HG03521 (cell line): ENCODE results near the gene PLCB1.
"Not testable (repeated sequence)": the region's sequence is repeated elsewhere in the genome, so short reads cannot be mapped to it uniquely, and the experiment has no call there.

Experiments
- ATAC-seq: cut with Tn5 transposase; IDR thresholded peaks from one replicate; pipeline ENCODE4 v1.9.1; 2021; ENCODE audit warnings: mild to moderate bottlenecking, moderate library complexity; ENCODE audit not compliant: unreplicated experiment

Gene PLCB1

DNA sequence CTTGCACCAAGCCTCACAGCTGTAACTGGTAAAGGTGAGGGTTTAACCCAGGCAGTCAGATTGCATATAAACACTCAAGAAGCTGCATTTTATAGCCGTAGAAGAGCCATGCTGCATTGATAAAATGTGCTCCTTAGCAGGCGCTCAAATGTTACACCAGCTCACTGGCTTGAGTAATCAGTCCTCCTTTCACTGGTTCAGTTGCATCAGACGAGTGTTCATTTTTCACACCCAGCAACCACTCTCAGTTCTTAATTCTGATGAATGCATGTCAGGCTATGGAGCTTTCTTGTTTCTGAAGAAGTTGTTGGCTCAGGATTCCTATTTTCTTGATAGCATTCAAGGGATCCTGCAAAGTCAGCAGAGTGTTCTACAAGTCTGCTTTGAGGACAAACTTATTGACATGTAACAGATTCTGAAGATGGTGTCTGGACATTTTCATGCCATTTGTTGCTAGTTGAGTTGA lies 198.3 kb downstream of the PLCB1 start:
- ATAC-seq = no peak

DNA sequence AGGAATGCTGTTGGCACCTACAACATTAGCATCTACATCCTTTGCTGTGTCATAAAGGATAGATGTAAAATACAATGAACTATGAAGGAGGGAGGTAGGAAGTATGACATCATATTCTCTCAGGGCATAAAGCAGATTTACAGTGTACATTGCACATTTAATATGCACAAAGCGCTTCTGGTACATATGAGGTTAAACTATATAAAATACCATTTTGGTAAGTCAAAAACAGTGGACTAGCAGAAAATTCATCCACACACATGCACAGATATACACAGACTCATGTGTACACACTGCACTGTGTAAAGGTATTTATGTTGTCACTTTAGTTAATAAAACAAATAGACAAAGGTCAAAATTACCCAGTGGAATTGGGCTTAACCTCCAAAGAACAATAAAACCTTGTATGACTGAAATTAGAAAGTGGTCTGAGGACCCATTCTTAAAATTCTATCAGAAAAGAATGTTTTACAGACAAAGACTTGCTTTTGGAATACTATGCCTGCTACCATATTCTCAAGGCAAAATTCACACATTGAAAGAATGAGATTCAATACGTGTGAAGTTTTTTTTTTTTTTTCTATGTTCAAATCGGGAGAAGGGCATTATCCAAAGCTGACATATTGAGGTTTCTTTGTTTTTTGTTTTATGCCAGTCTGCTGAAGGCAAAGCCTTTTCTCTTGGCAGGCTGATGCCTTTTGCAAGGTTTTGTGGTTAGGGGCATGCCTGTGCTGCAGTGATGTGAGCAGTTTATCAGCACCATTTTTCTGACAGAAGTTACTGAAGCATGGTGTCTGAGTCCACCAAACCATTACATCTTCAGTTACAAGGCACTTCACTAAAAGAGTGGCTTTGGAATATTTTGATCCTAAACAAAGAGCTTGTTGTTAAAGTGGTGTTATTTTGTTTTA lies 199.0 kb downstream of the PLCB1 start:
- ATAC-seq = no peak

GRCh38 chr20:8331740-8332412 lies 199.8 kb downstream of the PLCB1 start:
- no peak for ATAC-seq

GRCh38 chr20:8334641-8335040 lies 202.6 kb downstream of the PLCB1 start:
- ATAC-seq = no peak

DNA sequence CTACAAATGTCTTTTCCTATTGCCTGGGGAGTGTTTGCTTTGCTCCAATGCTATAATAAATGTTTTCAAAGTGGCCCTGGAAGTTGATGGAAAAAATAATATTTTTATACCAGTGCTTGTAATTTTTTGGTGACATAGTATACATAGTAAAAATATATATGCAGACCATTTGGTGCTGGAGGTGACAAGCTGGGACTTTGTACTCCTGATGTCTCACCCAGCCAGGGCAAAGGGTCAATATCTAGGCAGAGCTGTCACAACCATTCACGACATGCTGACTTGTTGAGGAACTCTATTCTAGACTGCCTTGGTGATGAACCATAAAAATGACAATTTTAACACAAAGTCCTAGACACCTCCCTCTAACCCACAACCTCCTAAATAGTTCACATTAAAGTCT lies 203.0 kb downstream of the PLCB1 start:
- ATAC-seq = no peak

DNA sequence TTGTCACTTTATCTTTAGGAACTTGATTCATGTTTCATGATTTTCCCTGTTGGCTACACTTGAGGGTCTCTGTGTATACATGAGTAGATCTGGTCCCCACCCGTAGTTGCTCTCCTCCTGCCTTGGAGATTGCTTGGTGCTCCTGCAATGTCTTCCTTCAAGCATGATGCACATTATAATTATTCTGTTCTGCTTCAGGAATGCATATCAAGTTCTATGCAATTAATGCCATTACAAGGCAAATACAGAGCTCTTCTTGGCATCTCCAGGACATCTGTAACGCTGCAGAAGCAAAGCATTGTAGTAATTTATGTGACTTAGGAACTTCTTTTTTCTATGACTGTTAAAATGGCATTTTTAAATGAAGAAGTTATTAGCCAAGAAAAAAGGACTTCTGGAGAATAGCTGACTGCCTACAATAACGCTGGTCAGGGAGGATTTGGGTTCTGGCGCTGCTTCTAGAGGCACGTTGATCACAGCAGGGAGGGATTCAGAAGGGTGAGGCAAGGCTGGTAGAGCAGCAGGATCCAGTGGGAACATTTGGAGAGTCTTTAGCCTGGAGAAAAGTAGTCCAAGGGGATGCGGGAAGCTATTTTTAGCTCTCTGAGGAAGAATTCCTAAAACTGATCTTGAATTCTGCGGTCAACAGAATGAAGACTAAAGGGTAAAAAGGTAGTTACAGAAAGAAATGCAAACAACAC lies 203.6 kb downstream of the PLCB1 start:
- no peak for ATAC-seq

DNA sequence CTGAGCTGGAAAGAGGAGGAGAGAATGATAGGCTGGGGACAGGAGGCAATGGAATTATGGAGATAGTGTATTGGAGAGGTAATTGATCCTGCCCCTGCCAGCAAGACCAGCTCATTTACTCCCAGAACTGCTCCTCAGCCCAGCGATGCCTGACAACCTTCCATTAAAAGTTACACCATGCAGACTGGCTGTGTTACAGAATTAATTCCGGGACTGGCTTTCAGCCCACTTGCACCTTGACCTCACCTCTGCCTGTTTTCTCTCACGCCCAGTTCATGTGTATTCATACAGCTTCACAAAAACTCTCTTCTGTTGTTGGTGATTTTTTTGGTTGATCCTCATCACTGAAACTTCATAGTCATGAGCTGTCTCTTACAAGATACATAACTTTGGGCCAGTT lies 207.3 kb downstream of the PLCB1 start:
- ATAC-seq = no peak

- no peak for ATAC-seq
Measured at GRCh38 chr20:8342391-8342790, 210.3 kb downstream of the PLCB1 start.

- no peak for ATAC-seq
Measured at GRCh38 chr20:8344106-8344505, 212.0 kb downstream of the PLCB1 start.

- no peak for ATAC-seq
Measured at GRCh38 chr20:8344631-8345030, 212.6 kb downstream of the PLCB1 start.

DNA sequence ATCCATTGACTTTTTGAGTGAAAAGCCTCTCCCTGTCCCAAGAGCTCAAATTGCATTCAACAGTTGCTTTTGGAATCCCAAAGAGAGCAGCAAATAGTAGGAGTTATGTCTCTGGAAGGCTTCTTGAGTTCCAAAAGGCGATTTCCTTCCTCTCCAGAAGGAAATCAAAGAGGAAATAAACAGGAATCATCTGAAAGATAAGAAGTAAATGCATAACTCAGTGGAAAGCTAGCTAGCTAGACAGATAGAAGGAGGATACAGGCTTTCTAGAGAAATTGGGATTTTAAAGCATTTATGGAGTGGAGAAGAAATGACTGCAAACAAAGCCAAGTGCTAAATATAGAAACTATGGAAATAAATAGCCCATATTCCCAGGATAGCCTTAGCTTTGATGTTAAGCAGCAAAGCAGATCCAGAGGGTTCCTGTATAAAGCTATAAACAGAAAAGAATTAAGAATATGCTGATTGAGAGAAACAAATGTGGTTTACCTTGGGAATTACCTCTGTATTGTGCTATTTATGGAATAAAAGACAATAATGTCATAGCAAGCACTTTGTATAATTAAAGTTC lies 214.7 kb downstream of the PLCB1 start:
- ATAC-seq = no peak

- ATAC-seq = not testable (repeated sequence)
Measured at GRCh38 chr20:8350225-8350624, 218.2 kb downstream of the PLCB1 start.

DNA sequence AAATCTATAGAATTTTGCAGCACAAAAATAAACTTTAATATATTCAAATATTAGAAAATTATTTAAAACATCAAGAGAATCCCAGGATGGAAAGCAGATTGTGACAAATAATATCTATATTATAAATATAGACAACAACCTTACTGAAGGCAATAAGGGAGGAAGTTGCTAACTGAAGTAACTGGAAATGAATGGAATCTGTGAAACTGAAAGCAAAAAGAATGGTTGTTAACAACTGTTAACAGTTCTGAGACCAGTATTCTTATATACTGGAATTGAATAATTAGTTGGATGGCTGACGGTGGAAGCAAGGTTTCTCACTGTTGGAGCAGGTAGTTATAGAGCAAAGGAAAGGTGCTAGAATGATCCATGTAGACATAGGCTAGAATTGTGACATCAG lies 220.4 kb downstream of the PLCB1 start:
- ATAC-seq = no peak

GRCh38 chr20:8353512-8353911 lies 221.4 kb downstream of the PLCB1 start:
- ATAC-seq = no peak

GRCh38 chr20:8355453-8355852 lies 223.4 kb downstream of the PLCB1 start:
- no peak for ATAC-seq

DNA sequence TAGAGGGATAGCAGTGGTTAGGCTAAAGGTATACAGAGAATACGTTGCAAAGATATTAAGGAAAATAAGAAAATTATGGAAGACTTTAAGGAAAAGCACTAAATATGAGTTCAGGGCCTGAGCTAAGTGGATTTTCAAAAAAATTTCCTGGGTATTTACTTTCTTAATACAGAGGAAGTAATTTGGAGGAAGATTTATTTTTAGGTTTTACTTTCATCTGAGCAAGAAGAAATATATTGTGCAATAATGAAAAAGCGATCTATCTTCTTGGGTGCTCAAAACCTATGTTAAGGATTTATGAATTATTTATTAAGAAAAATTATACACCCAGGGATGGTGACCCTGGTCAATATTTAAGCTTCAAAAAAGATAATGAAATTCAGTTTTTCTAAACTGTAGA lies 224.7 kb downstream of the PLCB1 start:
- no peak for ATAC-seq

- ATAC-seq = no peak
Measured at GRCh38 chr20:8357703-8358102, 225.6 kb downstream of the PLCB1 start.

DNA sequence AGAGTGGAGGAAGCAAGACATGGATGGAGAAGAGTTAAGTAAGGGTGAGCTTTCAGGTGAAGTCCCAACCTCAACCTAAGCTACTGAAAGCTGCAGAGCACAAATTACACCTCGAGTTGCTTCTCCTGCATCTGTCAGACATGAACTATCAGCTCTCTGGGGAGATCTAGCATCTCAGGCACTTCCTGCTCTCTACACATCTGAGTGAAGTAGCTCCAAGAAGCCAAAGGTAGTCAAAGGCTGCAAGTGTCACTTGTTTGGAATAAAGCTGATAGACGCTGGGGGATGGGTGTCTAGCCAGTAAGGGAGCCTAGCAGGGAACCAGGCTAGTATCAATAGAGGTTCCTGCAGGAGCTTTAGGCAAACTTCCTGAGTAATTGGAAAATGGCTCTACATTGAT lies 228.0 kb downstream of the PLCB1 start:
- no peak for ATAC-seq

DNA sequence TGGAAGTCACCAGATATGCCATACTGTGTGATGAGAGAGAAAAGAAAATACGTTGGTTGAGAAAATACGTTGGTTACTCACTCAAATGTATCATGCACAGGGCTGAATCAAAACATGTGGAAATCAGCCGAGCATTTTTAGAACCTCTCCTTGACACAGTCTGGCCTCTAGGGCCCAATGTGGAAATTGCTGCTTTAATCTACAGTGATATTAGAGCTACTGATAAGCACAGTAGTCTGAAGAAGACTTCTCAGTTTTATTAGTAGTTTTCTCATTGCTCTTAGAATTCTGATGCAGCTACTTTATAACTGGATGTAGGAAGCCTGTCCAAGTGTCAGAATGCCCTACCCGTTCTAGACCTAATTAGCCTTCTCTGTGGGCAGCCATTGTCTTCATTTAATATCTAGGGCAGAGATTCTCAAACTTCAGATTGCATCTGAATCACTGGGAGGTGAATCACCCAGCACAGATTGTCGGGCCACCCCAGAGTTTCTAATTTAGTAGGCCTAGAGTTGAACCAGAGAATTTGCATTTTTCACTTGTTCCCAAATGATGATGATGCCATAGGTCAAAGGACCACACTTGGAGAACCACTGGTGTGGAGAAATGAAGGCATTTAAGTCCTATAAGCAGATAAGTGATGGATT lies 229.1 kb downstream of the PLCB1 start:
- no peak for ATAC-seq

- ATAC-seq = no peak
Measured at GRCh38 chr20:8361779-8362178, 229.7 kb downstream of the PLCB1 start.

DNA sequence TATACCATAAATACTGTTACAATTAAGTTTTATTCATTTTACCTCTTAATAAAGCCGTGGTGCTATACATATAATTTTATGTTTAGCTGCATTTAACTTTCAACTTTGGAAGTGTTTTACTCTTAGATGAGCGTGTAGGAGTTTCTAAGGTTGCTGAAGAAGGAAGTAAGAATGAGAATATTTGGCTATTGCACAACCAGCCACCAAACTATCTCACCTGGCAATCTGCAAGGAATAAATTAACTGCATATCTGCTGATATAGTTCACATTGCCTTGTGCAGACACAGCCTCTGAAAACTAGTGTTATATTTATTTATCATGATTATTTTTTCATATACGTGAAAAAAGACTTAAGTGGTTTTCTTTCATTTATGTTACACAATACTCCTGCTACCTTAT lies 230.4 kb downstream of the PLCB1 start:
- ATAC-seq = no peak
